HepG2 (cell line): ENCODE measurements around the gene AGPAT2. TPM values are rescaled to one million over a fixed set of nuclear protein-coding genes. Genes with fewer than 3 reads are reported as not detected.
A peak's percentile ranks its signal among the peaks of the same experiment; 100 is the strongest.

ENCODE experiments used
- FOSL2 ChIP-seq: sonication (generic); formaldehyde crosslinking; IDR thresholded peaks from 2 replicates; pipeline ENCODE4 v1.4.0; 2020; ENCODE audit warnings: missing genetic modification reagents
- HINFP ChIP-seq: sonication (generic); formaldehyde crosslinking; IDR thresholded peaks from 2 replicates; pipeline ENCODE4 v1.4.0; 2020; ENCODE audit warnings: low read depth, mild to moderate bottlenecking, missing genetic modification reagents
- IRX3 ChIP-seq: sonication (generic); formaldehyde crosslinking; IDR thresholded peaks from 2 replicates; pipeline ENCODE4 v1.8.1; 2023; ENCODE audit warnings: mild to moderate bottlenecking, low read depth, missing genetic modification reagents, borderline replicate concordance
- KDM1A ChIP-seq: IDR thresholded peaks from 2 replicates; pipeline ENCODE4 v1.6.1; 2016; ENCODE audit warnings: missing compliant biosample characterization
- MYC ChIP-seq: sonication (generic); formaldehyde crosslinking; IDR thresholded peaks from 2 replicates; pipeline ENCODE4 v1.9.0; 2021; ENCODE audit warnings: missing genetic modification reagents, borderline replicate concordance
- NFIC ChIP-seq: IDR thresholded peaks from 2 replicates; pipeline ENCODE4 v1.6.1; 2012; ENCODE audit warnings: mild to moderate bottlenecking, low read length, inconsistent platforms
- SRSF9 ChIP-seq: fragments of 200-400 bp; formaldehyde crosslinking; IDR thresholded peaks from 2 replicates; pipeline ENCODE4 v1.6.1; 2018; ENCODE audit warnings: borderline replicate concordance, mild to moderate bottlenecking, low read depth, low read length; ENCODE audit not compliant: insufficient read depth, poor library complexity, severe bottlenecking
- TCF12 ChIP-seq, 2 experiments: fragments of 450-650 bp in 1 of 2; sonication (generic) in 1 of 2; formaldehyde crosslinking in 1 of 2; IDR thresholded peaks; 2 replicates each; pipeline versions ENCODE4 v1.6.1 to v1.8.0; 2017 to 2022; ENCODE audit warnings: antibody characterized with exemption in 1 of 2, mild to moderate bottlenecking in 1 of 2, missing genetic modification reagents in 1 of 2, moderate library complexity in 1 of 2
- TFDP1 ChIP-seq: IDR thresholded peaks from 2 replicates; pipeline ENCODE4 v1.6.1; 2016; ENCODE audit warnings: missing compliant biosample characterization, missing genetic modification reagents, borderline replicate concordance
- THYN1 ChIP-seq: sonication (generic); formaldehyde crosslinking; IDR thresholded peaks from 2 replicates; pipeline ENCODE4 v1.8.1; 2023; ENCODE audit warnings: low read depth, mild to moderate bottlenecking, moderate library complexity, missing genetic modification reagents, borderline replicate concordance
- ZNF260 ChIP-seq: sonication (generic); formaldehyde crosslinking; IDR thresholded peaks from 2 replicates; pipeline ENCODE4 v1.4.0; 2020; ENCODE audit warnings: missing genetic modification reagents, low read depth, mild to moderate bottlenecking, borderline replicate concordance
- ZNF276 ChIP-seq: sonication (generic); formaldehyde crosslinking; IDR thresholded peaks from 2 replicates; pipeline ENCODE4 v1.4.0; 2020; ENCODE audit warnings: mild to moderate bottlenecking, low read depth, missing genetic modification reagents
- ZNF350 ChIP-seq: sonication (generic); formaldehyde crosslinking; IDR thresholded peaks from 2 replicates; pipeline ENCODE4 v1.4.0; 2020; ENCODE audit warnings: mild to moderate bottlenecking, low read depth, missing genetic modification reagents, borderline replicate concordance
- ZNF354B ChIP-seq: sonication (generic); formaldehyde crosslinking; IDR thresholded peaks from 2 replicates; pipeline ENCODE4 v1.8.0; 2022; ENCODE audit warnings: mild to moderate bottlenecking, missing genetic modification reagents
- ZNF616 ChIP-seq: sonication (generic); formaldehyde crosslinking; IDR thresholded peaks from 2 replicates; pipeline ENCODE4 v1.5.0; 2020; ENCODE audit warnings: low read depth, mild to moderate bottlenecking, missing genetic modification reagents
- ZNF773 ChIP-seq: sonication (generic); formaldehyde crosslinking; IDR thresholded peaks from 2 replicates; pipeline ENCODE4 v1.4.0; 2020; ENCODE audit warnings: missing genetic modification reagents, borderline replicate concordance
- polyA plus RNA-seq, 8 experiments: library from polyadenylated mRNA; depleted of rRNA in 3 of 8; stranded (reverse) in 7 of 8; unstranded in 1 of 8; fragments of >200 nt; fragmentation: Illumina TruSeq in 4 of 8; extraction: Trizol in 4 of 8; gene quantifications; 2 replicates each; pipeline versions ENCODE4 v1.2.1 to v1.2.3, GENCODE V29; 2011 to 2016; ENCODE audit warnings: low read depth in 4 of 8, missing spikeins in 1 of 8, mixed read lengths in 1 of 8; ENCODE audit not compliant: insufficient read depth in 1 of 8
- total RNA-seq, 5 experiments: library from RNA; depleted of rRNA; stranded (reverse); fragments of >200 nt; fragmentation: Illumina TruSeq; extraction: Trizol; gene quantifications; 2 replicates each; pipeline ENCODE4 v1.2.3, GENCODE V29; 2016; ENCODE audit warnings: low read depth in 1 of 5
- TF ChIP-seq, protein P1 (sequence below): sonication (generic); formaldehyde crosslinking; IDR thresholded peaks from 2 replicates; pipeline ENCODE4 v1.8.1; 2022; ENCODE audit warnings: mild to moderate bottlenecking, missing genetic modification reagents
- TF ChIP-seq, protein P2 (sequence below): sonication (generic); formaldehyde crosslinking; IDR thresholded peaks from 2 replicates; pipeline ENCODE4 v1.5.0; 2020; ENCODE audit warnings: mild to moderate bottlenecking, missing genetic modification reagents, borderline replicate concordance

The AGPAT2 gene
- total and polyA plus RNA-seq, 2 of the 13 experiments (the other 11 are each of a cell fraction or from before 2014, with no cell fraction given): 3.9 to 25.8 TPM

DNA sequence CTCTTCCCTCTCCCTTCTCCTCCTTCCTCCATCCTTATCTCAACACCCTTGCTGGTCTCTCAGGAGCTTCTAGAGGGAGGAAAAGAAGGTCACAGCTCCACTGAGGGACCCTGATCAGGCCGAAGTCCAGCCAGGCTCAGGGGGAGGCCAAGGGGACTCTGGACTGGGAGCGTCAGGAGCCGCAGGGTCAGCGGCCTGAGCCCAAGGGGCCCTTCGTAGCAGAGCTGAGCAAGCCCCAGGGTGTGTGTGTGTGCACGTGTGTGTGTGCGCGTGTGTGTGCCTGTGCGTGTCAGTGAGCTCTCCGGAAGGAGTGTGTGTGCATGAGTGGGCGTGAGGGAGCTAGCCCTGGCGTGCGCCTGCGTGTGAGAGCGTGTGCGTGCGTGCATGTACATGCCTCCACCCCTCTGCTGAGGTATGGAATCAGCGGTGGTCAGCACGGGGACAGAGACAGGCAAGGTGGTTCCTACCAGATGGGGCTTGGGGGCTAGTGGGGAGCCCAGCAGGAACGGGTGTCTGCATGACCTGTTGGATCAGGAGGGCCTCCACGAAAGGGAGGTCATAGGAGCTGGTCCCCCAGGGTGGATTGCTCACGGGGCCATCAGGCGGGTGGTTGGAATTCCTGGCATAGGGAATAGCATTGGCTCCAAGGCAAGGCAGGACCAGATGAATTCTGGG, 10.0 kb upstream of the AGPAT2 start (continued):
- no peak for TF ChIP-seq ZNF773 (CRISPR knock-in tag)
- no peak for TF ChIP-seq IRX3 (CRISPR knock-in tag)
- TF ChIP-seq NFIC: no peak
- TF ChIP-seq ZNF354B (CRISPR knock-in tag): no peak
- 0 out of 2 replicates have a peak, but pooled peaks have one; percentile 35 for TF ChIP-seq FOSL2
- TF ChIP-seq, protein P1, sequence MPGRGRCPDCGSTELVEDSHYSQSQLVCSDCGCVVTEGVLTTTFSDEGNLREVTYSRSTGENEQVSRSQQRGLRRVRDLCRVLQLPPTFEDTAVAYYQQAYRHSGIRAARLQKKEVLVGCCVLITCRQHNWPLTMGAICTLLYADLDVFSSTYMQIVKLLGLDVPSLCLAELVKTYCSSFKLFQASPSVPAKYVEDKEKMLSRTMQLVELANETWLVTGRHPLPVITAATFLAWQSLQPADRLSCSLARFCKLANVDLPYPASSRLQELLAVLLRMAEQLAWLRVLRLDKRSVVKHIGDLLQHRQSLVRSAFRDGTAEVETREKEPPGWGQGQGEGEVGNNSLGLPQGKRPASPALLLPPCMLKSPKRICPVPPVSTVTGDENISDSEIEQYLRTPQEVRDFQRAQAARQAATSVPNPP (CRISPR knock-in tag): no peak
- no peak for TF ChIP-seq KDM1A (CRISPR knock-in tag)
- TF ChIP-seq ZNF350: peak; percentile 70; the same call in 1 of the 2 replicates
- TF ChIP-seq SRSF9: no peak
- no peak for TF ChIP-seq ZNF616 (CRISPR knock-in tag)
- no peak for TF ChIP-seq TCF12 (IDR thresholded peaks at IDR 0.05)
- TF ChIP-seq TCF12 (CRISPR knock-in tag; IDR thresholded peaks at IDR 0.05): peak; percentile 52; the same call in 1 of the 2 replicates
- TF ChIP-seq HINFP (CRISPR knock-in tag): no peak
- no peak for TF ChIP-seq ZNF260 (CRISPR knock-in tag)
- no peak for TF ChIP-seq THYN1 (CRISPR knock-in tag)
- 0 out of 2 replicates have a peak, but pooled peaks have one; percentile 13 for TF ChIP-seq TFDP1 (CRISPR knock-in tag)
- TF ChIP-seq, protein P2, sequence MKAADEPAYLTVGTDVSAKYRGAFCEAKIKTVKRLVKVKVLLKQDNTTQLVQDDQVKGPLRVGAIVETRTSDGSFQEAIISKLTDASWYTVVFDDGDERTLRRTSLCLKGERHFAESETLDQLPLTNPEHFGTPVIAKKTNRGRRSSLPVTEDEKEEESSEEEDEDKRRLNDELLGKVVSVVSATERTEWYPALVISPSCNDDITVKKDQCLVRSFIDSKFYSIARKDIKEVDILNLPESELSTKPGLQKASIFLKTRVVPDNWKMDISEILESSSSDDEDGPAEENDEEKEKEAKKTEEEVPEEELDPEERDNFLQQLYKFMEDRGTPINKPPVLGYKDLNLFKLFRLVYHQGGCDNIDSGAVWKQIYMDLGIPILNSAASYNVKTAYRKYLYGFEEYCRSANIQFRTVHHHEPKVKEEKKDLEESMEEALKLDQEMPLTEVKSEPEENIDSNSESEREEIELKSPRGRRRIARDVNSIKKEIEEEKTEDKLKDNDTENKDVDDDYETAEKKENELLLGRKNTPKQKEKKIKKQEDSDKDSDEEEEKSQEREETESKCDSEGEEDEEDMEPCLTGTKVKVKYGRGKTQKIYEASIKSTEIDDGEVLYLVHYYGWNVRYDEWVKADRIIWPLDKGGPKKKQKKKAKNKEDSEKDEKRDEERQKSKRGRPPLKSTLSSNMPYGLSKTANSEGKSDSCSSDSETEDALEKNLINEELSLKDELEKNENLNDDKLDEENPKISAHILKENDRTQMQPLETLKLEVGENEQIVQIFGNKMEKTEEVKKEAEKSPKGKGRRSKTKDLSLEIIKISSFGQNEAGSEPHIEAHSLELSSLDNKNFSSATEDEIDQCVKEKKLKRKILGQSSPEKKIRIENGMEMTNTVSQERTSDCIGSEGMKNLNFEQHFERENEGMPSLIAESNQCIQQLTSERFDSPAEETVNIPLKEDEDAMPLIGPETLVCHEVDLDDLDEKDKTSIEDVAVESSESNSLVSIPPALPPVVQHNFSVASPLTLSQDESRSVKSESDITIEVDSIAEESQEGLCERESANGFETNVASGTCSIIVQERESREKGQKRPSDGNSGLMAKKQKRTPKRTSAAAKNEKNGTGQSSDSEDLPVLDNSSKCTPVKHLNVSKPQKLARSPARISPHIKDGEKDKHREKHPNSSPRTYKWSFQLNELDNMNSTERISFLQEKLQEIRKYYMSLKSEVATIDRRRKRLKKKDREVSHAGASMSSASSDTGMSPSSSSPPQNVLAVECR: no peak; the same call in 1 of the 2 replicates
- TF ChIP-seq ZNF276 (CRISPR knock-in tag): no peak
- TF ChIP-seq MYC (CRISPR knock-in tag): peak; percentile 73
